ENCODE measurements around the gene TMEM181. TPM values are rescaled to one million over a fixed set of nuclear protein-coding genes. Genes with fewer than 3 reads are reported as not detected.

The TMEM181 gene
- total and polyA plus RNA-seq, 2 of the 13 experiments (the other 11 are each of a cell fraction or from before 2014, with no cell fraction given) = 59.1 to 108 TPM

GRCh38 chr6:158559895-158560835 lies at the start of gene TMEM181 (continued):
- TF ChIP-seq ZNF468 (CRISPR knock-in tag; IDR thresholded peaks at IDR 0.05) = peak; percentile 68; the same call in 1 of the 2 replicates
- TF ChIP-seq FOXO1 (CRISPR knock-in tag; IDR thresholded peaks at IDR 0.05) = peak; percentile 68
- TF ChIP-seq ZSCAN9 (CRISPR knock-in tag; IDR thresholded peaks at IDR 0.05; ENCODE audit: borderline replicate concordance) = peak; percentile 53; the same call in 1 of the 2 replicates
- peak; percentile 72 for TF ChIP-seq GMEB2 (CRISPR knock-in tag; IDR thresholded peaks at IDR 0.05; ENCODE audit: low read depth)
- no peak for TF ChIP-seq ZNF567 (CRISPR knock-in tag; IDR thresholded peaks at IDR 0.05; ENCODE audit: borderline replicate concordance)
- no peak for TF ChIP-seq ZNF34 (CRISPR knock-in tag; IDR thresholded peaks at IDR 0.05; ENCODE audit: borderline replicate concordance)
- no peak for TF ChIP-seq AGO1 (IDR thresholded peaks at IDR 0.05; ENCODE audit: low read depth, low read length, poor library complexity, severe bottlenecking)
- peak; percentile 90 for TF ChIP-seq ZNF276 (CRISPR knock-in tag; IDR thresholded peaks at IDR 0.05; ENCODE audit: low read depth)
- 0 out of 2 replicates have a peak, but pooled peaks have one; percentile 20 for TF ChIP-seq DNMT3B (CRISPR knock-in tag; conservative IDR thresholded peaks at IDR 0.05)
- no peak for TF ChIP-seq NFYC (CRISPR knock-in tag; IDR thresholded peaks at IDR 0.05)
- no peak; the same call in 1 of the 2 replicates for TF ChIP-seq SNAI1 (CRISPR knock-in tag; IDR thresholded peaks at IDR 0.05; ENCODE audit: borderline replicate concordance)
- no peak for TF ChIP-seq ZNF557 (CRISPR knock-in tag; IDR thresholded peaks at IDR 0.05)
- TF ChIP-seq BRCA1 (CRISPR knock-in tag; IDR thresholded peaks at IDR 0.05) = no peak
- no peak; the same call in 1 of the 2 replicates for TF ChIP-seq ZNF800 (CRISPR knock-in tag; IDR thresholded peaks at IDR 0.05)
- no peak for TF ChIP-seq THAP9 (CRISPR knock-in tag; IDR thresholded peaks at IDR 0.05; ENCODE audit: borderline replicate concordance)
- 0 out of 2 replicates have a peak, but pooled peaks have one; percentile 51 for TF ChIP-seq NRL (CRISPR knock-in tag; IDR thresholded peaks at IDR 0.05; ENCODE audit: borderline replicate concordance)
- no peak for TF ChIP-seq ZNF512 (CRISPR knock-in tag; IDR thresholded peaks at IDR 0.05)
- peak; percentile 96 for TF ChIP-seq SAP130 (CRISPR knock-in tag; IDR thresholded peaks at IDR 0.05; ENCODE audit: low read depth)

Data from HepG2 (cell line).